Subcutaneous adipose tissue (tissue), 4 donors: ENCODE results near the gene KRT16. TPM values are rescaled to one million over a fixed set of nuclear protein-coding genes. Genes with fewer than 3 reads are reported as not detected.

ENCODE experiments used
- total RNA-seq, 4 donors: library from RNA; depleted of rRNA; stranded (reverse); fragments of >200 nt; gene quantifications; one replicate each; pipeline ENCODE4 v1.1.0, GENCODE V29; 2016
- TF ChIP-seq, protein P1 (sequence below): fragments of 450-650 bp; IDR thresholded peaks from one replicate; pipeline ENCODE4 v1.5.1; 2016; ENCODE audit warnings: low read depth, mild to moderate bottlenecking, control low read depth, antibody characterized with exemption, moderate library complexity

KRT16 gene
- total RNA-seq, 4 donors from 2014 or later, result 7.5 to 42.0 (median 30.4) TPM; not detected in 1

DNA sequence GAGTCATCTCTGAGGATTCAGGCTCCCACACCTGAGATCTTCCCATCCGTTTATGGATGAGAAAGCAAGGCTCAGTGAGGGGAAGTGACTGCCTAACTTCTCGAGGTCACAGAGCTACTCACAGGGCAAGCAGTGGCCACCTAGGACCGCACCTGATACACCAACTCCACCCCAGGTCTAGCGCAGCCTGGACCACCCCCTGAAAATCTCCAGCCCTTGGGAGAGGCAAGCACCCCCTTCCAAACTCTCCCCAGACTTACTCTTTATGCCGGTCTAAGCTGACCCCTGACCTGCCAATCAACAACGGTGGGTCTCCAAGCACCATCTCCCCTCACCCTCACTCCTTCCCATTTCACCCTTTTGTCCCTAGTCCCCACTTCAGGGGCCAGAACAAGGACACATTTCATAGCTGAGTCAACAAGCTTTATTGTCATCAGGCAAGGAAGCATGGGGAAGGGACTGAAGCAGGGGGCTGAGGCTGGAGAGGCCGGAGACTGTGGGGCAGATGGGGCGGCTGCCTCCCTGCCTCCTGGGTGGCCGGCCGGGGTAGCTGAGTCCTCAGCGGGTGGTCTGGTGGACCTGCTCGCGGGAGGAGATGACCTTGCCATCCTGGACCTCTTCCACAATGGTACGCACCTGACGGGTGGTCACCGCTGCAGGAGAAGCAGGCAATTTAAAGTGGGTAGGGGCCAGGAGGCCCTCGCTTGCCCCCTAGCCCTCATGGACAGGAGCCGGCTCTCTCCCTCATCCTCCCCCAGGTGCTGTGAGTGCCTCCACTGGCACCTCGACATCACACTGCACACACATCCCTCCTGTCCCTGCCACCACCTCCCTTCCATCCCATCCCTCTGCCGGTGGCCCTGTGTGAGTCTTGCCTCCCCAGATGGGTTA, 6.7 kb upstream of the KRT16 start:
- TF ChIP-seq, protein P1, sequence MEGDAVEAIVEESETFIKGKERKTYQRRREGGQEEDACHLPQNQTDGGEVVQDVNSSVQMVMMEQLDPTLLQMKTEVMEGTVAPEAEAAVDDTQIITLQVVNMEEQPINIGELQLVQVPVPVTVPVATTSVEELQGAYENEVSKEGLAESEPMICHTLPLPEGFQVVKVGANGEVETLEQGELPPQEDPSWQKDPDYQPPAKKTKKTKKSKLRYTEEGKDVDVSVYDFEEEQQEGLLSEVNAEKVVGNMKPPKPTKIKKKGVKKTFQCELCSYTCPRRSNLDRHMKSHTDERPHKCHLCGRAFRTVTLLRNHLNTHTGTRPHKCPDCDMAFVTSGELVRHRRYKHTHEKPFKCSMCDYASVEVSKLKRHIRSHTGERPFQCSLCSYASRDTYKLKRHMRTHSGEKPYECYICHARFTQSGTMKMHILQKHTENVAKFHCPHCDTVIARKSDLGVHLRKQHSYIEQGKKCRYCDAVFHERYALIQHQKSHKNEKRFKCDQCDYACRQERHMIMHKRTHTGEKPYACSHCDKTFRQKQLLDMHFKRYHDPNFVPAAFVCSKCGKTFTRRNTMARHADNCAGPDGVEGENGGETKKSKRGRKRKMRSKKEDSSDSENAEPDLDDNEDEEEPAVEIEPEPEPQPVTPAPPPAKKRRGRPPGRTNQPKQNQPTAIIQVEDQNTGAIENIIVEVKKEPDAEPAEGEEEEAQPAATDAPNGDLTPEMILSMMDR, result no peak

DNA sequence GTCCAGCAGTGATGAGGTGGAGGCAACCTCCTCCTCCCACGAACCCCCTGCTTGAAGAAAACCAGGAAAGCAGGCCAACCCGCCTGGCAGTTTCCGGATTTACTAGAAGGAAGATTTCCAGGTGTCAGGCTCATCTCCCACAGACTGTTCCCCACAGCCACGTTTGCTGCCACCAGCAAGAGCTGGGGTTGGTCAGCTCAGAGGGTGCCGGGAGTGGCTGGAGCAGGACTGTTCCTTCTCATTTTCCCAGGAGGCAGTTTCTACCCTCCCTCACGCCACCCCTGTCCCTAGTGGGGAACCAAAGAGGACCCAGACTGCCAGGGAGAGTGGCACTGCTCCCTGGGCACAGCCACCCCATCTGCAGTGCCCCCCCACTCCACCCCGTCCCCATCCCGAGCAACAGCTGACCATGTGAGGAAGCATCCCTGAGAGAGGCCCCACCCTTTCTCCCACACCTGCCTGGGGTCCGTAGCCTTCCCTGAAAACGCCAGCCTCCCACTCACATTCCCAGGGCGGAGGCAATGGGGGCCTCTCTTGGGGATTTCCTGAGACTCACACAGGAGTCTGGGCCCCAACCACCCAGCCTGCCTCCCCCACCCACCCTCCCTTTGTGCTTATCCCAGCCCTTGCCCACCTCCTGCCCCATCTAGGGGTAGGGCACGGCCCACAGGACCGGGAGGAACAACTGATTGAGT, 5.9 kb upstream of the KRT16 start:
- TF ChIP-seq, protein P1, result no peak

DNA sequence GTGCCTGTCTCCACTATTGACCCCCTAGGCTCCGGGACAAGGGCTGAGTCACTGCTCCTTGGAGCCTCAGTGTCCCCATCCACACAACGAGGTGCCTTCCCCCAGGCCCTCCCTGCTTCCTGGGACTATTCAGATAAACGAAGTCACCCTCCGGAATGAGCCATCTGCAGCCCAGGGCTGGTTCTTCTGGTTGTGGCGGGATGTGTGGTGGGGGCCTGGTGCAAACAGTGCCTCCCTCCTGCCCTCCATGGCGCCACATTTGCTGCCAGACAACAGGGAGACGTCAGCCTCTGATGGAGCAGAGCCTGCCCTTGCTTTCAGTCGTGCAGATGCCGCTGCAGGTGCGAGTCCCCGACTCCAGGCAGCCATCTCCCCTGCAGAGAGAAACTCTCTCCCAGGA, 5.1 kb upstream of the KRT16 start:
- TF ChIP-seq, protein P1, result no peak

DNA sequence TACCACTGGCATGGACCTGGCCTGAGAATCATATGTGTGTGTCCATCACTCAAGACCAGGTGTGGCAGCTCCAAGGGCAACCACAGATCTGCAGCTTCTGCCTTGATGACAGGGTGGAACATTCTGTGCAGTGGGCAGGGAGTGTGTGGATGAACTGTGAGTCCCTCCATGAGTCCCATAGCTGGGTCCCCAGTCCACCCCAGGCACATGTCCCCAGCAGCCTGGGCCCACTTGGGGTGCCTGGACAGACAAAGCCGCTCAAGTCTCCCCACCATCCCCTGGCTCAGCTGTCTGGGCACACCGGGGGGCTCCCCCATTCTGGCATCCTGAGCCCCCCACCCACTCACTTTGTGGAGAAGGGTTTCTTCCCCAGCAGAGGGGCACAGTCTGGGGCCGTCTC, 4.6 kb upstream of the KRT16 start:
- TF ChIP-seq, protein P1, result no peak

DNA sequence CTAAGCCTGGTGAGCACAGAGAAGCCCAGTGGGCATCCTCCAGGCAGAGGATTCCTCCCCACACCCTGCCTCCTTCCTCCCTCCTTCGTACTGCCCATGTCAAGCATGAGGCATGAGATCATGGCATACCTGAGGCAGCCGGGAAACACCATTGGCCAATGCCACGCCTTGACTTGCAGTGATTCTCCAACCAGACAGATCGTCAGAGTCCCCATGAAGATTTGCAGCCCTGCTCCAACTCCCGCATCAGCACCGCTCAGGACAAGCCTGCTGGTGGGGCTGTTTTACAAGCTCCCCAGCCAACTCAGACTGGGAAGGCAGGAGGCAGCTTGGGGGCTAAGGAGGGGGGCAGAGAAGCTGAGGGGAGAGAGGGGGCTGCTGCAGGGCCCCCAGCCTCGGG, 2.9 kb upstream of the KRT16 start:
- TF ChIP-seq, protein P1, result no peak

DNA sequence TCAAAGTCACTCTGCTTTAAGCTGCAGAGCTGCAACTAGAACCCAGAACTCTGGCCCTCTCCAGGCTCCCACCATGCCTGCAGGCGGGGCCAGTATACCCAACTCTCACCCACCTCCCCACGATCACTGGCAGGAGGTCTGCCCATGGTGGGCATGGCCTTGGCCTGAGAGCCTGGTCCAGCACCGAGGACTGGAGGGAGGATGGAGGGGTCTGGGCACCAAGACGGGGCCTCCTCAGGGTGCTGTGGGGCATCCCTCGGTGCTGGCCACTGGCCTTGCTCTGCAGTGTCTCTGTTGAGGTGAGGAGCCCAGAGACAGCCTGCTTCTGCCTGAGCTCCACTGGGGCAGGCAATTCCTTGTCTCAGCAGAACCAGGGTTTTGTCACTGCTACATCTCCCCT, 1.5 kb upstream of the KRT16 start:
- TF ChIP-seq, protein P1, result no peak
